ENCODE results near the gene CNTNAP5. TPM values are rescaled to one million over a fixed set of nuclear protein-coding genes. Genes with fewer than 3 reads are reported as not detected.

Gene CNTNAP5
- total RNA-seq, 1 experiment from 2014 or later = not detected

DNA sequence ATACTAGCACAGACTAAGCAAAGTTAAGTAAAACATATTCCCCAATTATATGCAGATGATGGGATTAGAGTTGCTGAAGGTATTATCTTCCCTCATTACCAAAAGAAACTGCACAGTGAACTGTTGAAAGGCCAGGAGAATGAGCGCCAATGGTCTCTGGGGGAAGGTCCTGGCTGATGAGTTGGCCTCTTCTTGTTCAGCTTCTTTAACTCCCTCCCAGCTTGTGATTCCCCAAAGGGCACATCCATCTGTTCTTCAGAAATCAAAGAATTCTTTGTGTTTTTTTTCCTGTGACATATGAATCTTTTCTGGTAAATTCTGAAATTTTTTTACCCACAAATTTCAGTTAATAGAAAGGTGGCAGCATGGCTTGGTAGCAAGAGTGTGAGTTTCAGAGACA lies 667.6 kb downstream of the CNTNAP5 start:
- peak in 1 of 2 experiments; percentile 5 for DNase-seq
- H3K4me3 ChIP-seq = no peak overlapping the region
- H3K36me3 ChIP-seq = no peaks in the 10 kb centered on the region
- H3K27ac ChIP-seq = no peak overlapping the region
- H3K27me3 ChIP-seq = no peaks in the 10 kb centered on the region
- peaks cover 9% of the 10 kb centered on the region for H3K9me3 ChIP-seq (replicated peaks)
- H3K4me1 ChIP-seq = no peaks in the 10 kb centered on the region; the same call in 1 of the 2 replicates

DNA sequence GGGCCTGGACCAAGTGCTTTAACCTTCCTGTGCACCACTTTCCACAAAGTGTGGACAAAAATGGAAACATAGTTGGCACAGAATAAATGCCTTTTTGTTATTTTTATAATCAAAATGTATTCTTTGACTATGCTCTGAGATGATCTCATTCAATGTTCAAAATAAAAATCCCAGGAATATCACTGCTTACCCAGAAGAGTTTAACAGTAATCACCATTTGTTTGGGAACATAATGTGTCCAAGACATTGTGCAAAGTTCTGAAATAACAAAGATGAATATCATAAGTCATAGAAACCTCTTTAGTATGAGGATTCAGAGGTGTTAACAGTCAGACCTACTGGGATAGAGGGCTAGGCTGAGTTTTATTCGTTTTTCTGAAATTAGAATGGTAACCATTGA lies 668.1 kb downstream of the CNTNAP5 start:
- DNase-seq = no peak
- H3K27me3 ChIP-seq = no peaks in the 10 kb centered on the region
- H3K4me3 ChIP-seq = no peak overlapping the region

DNA sequence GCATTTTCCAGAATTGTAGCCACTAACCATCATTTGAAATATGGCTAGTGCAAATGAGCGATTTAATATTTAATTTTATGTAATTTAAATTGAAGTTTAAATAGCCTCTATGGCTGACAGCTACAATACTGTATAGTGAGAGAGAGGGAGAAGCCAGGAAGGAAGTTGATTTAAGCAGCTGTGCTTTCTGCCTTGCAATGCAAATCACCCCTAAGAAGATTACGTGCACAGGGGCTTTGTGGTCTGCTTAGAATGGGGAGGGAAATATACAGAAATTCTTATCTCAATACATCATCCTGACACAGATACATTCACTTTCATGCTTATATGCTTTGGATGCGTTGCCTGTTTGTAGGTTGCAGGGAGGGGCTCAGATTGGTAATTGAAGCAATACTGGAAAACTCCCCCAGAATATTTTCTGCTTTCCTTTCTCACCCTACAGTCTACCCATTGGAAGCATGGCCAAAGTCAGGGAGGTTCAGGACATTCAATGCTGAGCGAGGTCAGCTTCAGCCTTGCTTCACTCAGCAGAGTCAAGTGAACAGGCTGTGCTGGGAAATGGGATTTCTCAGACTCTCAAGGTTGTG lies 674.0 kb downstream of the CNTNAP5 start:
- Histone ChIP-seq H3K4me3 (no peak overlapping the region; the same call in 1 of the 2 replicates), H3K36me3 (no peaks in the 10 kb centered on the region)
- peak; percentile 60 to 71 for DNase-seq

More for the DNA sequence above, 668.1 kb downstream of the CNTNAP5 start:
- H3K9me3 ChIP-seq (replicated peaks) = peaks cover 9% of the 10 kb centered on the region
- no peaks in the 10 kb centered on the region; the same call in 1 of the 2 replicates for H3K4me1 ChIP-seq
- H3K36me3 ChIP-seq = no peaks in the 10 kb centered on the region
- H3K27ac ChIP-seq = no peak overlapping the region

DNA sequence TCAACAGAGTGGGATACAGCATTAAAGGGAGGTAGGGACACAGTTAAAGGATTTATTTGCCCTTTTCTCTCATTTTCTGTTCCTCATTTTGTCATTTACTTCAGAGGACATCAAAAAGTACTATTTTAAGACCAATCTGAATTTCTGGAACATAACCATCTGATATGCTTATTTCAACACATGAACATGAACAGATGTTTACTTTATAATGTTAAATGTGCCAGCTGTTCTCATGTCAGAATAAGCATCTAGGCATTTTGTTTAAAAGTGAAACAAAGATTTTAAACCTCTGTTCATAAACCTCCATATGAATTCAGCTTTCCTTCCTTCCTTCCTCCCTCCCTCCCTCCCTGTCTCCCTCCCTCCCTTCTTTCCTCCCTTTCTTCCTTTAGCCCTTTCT lies 677.7 kb downstream of the CNTNAP5 start:
- no peak for DNase-seq

More for the DNA sequence above, 674.0 kb downstream of the CNTNAP5 start:
- H3K4me1 ChIP-seq = peaks cover 20% of the 10 kb centered on the region
- H3K27me3 ChIP-seq = no peaks in the 10 kb centered on the region
- no peaks in the 10 kb centered on the region for H3K9me3 ChIP-seq (replicated peaks)
- H3K27ac ChIP-seq = peak overlapping the region; percentile 70

DNA sequence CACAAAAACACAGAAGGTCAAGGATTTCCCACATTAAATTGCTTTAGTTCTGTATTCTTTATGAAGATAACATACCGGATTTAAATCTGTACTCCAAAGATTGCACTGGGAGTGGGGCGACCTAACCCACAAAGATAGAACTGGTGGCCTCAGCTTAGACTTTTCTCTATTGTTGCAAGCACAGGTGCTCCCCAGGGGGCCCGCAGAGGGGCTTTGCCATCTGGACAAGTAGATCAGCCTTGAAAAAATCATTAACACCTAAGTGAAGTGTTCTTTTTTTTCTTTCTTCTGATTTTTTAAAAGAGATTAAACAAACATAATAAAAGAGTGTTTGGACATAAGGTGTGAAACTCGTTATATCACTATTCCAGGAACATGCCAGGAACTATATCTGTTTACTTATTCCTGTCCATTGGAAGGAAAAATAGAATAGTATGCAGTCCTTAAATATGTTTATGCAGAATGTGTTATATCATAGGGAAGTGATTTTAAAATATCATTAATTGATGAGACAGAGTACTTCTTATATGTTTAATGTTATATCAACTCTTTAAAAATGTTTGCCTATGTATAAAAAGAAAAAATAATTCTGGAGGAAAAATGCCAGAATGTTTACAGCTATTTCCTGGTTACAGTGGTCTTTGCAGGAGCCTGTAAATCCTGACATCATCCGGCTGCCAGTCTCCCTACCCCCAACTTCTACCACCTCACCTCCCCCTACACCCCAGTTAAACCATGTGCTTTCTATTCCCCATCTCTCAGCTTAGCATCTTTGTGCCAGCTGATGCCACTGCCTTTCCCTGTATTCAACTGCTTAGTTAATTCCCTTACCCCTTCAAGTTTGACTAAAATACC lies 679.2 kb downstream of the CNTNAP5 start:
- Histone ChIP-seq H3K4me1 (peaks cover 10% of the 10 kb centered on the region; the same call in 1 of the 2 replicates), H3K9me3 (replicated peaks) (no peaks in the 10 kb centered on the region), H3K27me3 (no peaks in the 10 kb centered on the region), H3K27ac (no peak overlapping the region), H3K4me3 (no peak overlapping the region), H3K36me3 (no peaks in the 10 kb centered on the region)
- DNase-seq = no peak

More for the DNA sequence above, 677.7 kb downstream of the CNTNAP5 start:
- no peaks in the 10 kb centered on the region for H3K27me3 ChIP-seq
- H3K4me3 ChIP-seq = no peak overlapping the region
- no peaks in the 10 kb centered on the region for H3K9me3 ChIP-seq (replicated peaks)
- H3K36me3 ChIP-seq = no peaks in the 10 kb centered on the region
- peaks cover 20% of the 10 kb centered on the region for H3K4me1 ChIP-seq
- H3K27ac ChIP-seq = no peak overlapping the region

DNA sequence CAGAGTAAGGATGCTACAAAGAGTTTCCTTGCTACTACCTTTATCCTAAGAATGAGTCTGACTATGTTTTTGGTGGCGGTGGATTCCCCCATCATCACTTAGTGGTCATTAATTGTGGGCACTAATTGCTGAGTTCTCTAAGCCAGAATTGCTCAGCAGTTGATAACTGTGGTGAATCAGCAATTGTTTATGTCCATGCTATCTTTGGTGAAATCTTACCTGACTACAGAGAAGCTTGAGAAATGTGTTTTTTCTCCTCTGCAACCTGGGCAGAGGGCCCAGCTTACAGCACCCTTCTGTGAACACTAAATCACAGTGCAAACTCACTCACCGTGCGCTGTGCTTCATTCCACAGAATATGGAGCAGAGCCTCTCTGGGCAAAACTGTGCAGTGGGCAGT lies 683.6 kb downstream of the CNTNAP5 start:
- no peak for DNase-seq
- Histone ChIP-seq H3K36me3 (no peaks in the 10 kb centered on the region), H3K4me3 (no peak overlapping the region), H3K27ac (no peak overlapping the region), H3K9me3 (replicated peaks) (no peaks in the 10 kb centered on the region), H3K27me3 (0 out of 2 replicates have a peak, but pooled peaks cover 2% of the 10 kb centered on the region), H3K4me1 (no peaks in the 10 kb centered on the region)

DNA sequence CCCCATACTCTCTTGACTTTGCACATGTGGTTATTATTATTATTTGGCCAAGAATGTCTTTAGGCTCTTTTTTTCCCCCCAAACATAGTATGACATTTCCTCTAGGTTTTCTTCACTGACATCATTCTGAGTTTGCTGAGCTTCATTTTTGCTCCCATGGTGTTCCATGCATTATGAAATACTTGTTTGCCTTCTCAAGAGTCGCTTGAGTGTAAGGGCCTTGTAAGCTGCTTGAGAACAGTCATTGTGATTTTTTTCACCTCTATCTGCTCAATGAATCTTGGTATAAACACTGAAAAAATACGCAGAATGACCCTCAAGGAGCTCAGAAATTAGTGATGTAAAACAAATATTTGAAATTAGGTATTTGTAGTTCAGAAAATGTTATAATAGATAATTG lies 688.9 kb downstream of the CNTNAP5 start:
- no peaks in the 10 kb centered on the region for H3K4me1 ChIP-seq
- DNase-seq = no peak
- no peaks in the 10 kb centered on the region for H3K36me3 ChIP-seq

DNA sequence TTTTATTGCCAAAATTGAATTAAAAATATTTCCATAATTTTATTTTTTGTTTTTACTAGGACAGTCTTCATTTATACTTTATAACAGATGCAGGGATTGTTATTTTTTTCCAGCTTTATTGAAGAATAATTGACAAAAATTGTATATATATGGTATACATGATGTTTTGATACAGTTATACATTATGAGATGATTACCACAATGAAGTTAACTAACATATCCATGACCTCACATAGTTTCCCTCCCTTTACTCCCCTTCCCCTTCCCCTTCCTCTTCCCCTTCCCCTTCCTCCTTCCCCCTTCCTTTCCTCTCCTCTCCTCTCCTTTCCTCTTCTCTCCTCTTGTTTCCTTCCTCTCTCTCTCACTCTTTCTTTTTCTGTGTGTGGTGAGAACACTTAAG lies 700.1 kb downstream of the CNTNAP5 start:
- Histone ChIP-seq H3K4me1 (no peaks in the 10 kb centered on the region), H3K27ac (no peak overlapping the region), H3K9me3 (replicated peaks) (no peaks in the 10 kb centered on the region), H3K36me3 (no peaks in the 10 kb centered on the region), H3K4me3 (no peak overlapping the region), H3K27me3 (0 out of 2 replicates have a peak, but pooled peaks cover 6% of the 10 kb centered on the region)
- no peak for DNase-seq

More for the DNA sequence above, 688.9 kb downstream of the CNTNAP5 start:
- Histone ChIP-seq H3K27me3 (peaks cover 3% of the 10 kb centered on the region; the same call in 1 of the 2 replicates), H3K27ac (no peak overlapping the region), H3K9me3 (replicated peaks) (no peaks in the 10 kb centered on the region), H3K4me3 (no peak overlapping the region)

DNA sequence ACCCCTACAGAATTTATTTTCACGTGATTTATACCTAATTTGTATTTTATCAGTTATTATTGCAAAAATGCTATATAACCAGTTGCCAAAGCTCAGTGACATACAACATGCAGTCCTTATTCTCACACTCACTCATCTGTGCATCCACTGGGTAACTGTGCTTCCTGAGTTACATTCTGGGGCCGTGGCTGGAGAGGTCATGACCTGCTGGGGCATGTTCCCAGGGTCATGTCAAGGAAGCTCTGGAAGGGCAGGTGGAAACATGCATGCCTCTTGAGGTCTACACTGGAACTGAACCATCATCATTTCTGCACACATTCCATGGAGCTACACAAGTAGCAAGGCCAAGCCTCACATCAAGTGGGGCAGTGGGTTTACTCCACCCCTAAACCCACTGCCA lies 715.5 kb downstream of the CNTNAP5 start:
- H3K27ac ChIP-seq = no peak overlapping the region
- no peaks in the 10 kb centered on the region for H3K36me3 ChIP-seq
- H3K9me3 ChIP-seq (replicated peaks) = no peaks in the 10 kb centered on the region
- DNase-seq = no peak
- H3K4me3 ChIP-seq = no peak overlapping the region
- 0 out of 2 replicates have a peak, but pooled peaks cover 3% of the 10 kb centered on the region for H3K27me3 ChIP-seq
- H3K4me1 ChIP-seq = no peaks in the 10 kb centered on the region

DNA sequence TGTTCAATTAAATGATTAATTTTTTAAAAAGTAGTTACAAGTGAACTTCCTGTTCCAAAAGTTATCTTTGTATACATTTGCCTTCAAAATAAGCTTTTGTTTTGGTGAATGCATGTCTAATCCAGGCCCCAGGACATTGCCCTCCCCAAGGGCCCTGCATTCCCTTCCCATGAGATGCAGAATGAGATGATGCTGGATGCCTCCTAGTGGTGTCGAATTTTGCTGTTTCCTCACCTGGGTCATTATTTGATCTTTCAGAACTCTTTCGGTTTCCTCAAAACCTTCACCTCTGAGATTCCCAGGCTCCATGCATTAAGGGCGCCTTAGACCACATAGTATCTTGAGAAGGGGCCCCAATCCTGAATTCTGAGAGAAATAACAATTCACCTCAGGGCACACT lies 728.8 kb downstream of the CNTNAP5 start:
- Histone ChIP-seq H3K4me3 (no peak overlapping the region), H3K9me3 (replicated peaks) (no peaks in the 10 kb centered on the region), H3K4me1 (no peaks in the 10 kb centered on the region), H3K27ac (no peak overlapping the region), H3K36me3 (no peaks in the 10 kb centered on the region), H3K27me3 (no peaks in the 10 kb centered on the region)
- DNase-seq = no peak

DNA sequence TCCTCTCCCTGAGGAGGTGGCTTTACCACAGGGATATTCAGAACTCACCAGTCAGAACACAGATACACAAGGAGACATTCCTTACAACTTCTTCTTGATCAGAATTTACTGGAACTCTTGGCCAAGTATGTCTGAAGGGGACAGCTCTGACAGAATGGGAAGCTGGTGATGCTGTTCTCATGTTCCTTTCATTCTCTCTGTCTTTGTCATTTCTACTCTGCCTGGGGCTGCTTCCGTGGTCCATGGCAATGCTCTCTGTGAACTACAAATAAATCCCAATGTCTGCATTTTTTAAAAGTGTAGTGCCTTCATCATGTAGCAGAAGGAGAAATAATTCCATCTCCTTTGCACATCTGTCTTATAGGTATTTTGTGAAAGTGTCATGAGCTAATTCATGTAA lies 730.3 kb downstream of the CNTNAP5 start:
- Histone ChIP-seq H3K27me3 (no peaks in the 10 kb centered on the region), H3K36me3 (no peaks in the 10 kb centered on the region), H3K4me3 (no peak overlapping the region), H3K27ac (no peak overlapping the region), H3K4me1 (no peaks in the 10 kb centered on the region), H3K9me3 (replicated peaks) (no peaks in the 10 kb centered on the region)
- no peak for DNase-seq

DNA sequence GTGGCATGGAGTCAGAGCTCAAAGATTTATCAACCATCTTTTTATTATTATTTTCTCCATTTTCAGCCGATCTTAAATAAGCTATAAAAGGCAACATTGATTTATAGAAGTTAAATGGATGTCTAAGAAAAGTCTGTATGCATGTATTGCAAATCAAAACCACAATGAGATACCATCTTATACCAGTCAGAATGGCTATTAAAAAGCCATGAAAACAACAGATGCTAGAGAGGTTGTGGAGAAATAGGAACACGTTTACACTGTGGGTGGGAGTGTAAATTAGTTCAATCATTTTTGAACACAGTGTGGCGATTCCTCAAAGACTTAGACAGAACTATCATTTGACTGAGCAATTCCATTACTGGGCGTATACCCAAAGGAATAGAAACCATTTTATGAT lies 731.0 kb downstream of the CNTNAP5 start:
- no peak overlapping the region for H3K27ac ChIP-seq
- no peaks in the 10 kb centered on the region for H3K36me3 ChIP-seq
- H3K27me3 ChIP-seq = no peaks in the 10 kb centered on the region
- no peaks in the 10 kb centered on the region for H3K9me3 ChIP-seq (replicated peaks)
- no peak overlapping the region for H3K4me3 ChIP-seq
- H3K4me1 ChIP-seq = no peaks in the 10 kb centered on the region
- DNase-seq = no peak

DNA sequence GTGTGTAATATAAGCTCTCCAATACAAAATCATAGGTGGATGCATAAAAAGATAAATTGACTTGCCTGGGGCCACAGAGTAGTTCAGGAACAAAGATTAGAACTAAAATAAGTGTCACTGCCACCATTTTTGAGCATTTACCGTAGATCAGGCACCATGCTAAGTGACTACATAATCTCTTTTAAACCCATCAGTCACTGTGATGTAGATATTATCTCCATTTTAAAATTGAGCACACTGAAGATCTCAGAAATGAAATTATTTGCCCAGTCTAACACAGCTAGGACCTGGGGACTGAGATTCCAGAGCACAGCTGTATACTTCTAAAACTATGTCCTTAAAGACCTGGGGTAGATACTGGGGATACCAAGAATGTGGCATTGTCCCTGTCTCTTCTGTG lies 737.3 kb downstream of the CNTNAP5 start:
- no peaks in the 10 kb centered on the region for H3K36me3 ChIP-seq
- no peaks in the 10 kb centered on the region for H3K9me3 ChIP-seq (replicated peaks)
- H3K4me1 ChIP-seq = no peaks in the 10 kb centered on the region
- no peak for DNase-seq
- no peaks in the 10 kb centered on the region for H3K27me3 ChIP-seq
- no peak overlapping the region for H3K27ac ChIP-seq
- H3K4me3 ChIP-seq = no peak overlapping the region

DNA sequence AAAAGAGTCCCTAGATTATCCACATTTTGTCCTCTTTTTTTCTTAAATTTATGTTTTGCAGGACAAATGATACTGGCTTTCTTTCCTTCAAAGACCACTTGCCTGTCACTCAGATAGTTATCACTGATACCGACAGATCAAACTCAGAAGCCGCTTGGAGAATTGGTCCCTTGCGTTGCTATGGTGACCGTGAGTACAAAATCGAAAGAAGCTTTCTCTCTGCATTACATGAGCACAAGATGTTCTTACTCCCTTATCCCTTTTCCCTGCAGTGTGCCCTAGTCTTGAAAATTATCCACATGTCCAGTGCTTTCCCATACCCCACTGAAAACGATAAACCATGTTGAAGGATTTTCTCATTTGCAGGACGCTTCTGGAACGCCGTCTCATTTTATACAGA lies 738.5 kb downstream of the CNTNAP5 start:
- H3K36me3 ChIP-seq = no peaks in the 10 kb centered on the region
- no peak overlapping the region for H3K27ac ChIP-seq
- DNase-seq = no peak

DNA sequence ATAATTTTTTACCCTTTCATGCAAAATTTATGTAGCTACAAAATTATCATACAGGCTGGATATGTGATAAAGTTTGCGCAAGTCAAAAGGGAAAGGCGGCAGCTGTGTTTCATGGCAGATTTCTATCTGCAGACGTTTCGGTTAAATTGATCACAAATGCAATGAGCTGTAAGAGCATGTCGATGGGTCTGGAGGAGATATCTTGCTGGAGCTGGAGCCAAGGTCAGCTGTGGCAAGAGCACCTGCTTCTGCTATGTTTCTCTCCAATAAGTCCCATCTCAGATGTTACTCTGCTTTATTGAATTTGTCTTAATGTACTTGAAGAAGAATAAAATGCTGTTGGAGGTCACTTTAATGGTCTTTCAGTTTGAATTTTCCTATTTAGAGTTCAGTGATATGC lies 749.7 kb downstream of the CNTNAP5 start:
- H3K9me3 ChIP-seq (replicated peaks) = no peaks in the 10 kb centered on the region
- no peak for DNase-seq
- no peaks in the 10 kb centered on the region for H3K27me3 ChIP-seq
- no peak overlapping the region for H3K4me3 ChIP-seq
- no peak overlapping the region for H3K27ac ChIP-seq
- no peaks in the 10 kb centered on the region for H3K4me1 ChIP-seq
- H3K36me3 ChIP-seq = no peaks in the 10 kb centered on the region

More for the DNA sequence above, 738.5 kb downstream of the CNTNAP5 start:
- Histone ChIP-seq H3K4me3 (no peak overlapping the region), H3K4me1 (no peaks in the 10 kb centered on the region), H3K9me3 (replicated peaks) (no peaks in the 10 kb centered on the region), H3K27me3 (no peaks in the 10 kb centered on the region)

Measured in SJCRH30 (cell line).